Glutamatergic neuron (in vitro differentiated cells): ENCODE data around the gene NTN1. TPM values are rescaled to one million over a fixed set of nuclear protein-coding genes. Genes with fewer than 3 reads are reported as not detected.

Source experiments
- DNase-seq: peaks from one replicate; pipeline ENCODE4 v3.0.0; 2022
- H3K27ac Mint-ChIP-seq: one replicate; pipeline ENCODE4 v1.8.0; 2020; ENCODE audit warnings: mild to moderate bottlenecking, mixed read lengths, inconsistent platforms; ENCODE audit not compliant: unreplicated experiment
- H3K27me3 Mint-ChIP-seq: one replicate; pipeline ENCODE4 v1.8.0; 2020; ENCODE audit warnings: mild to moderate bottlenecking, moderate library complexity, mixed read lengths, inconsistent platforms; ENCODE audit not compliant: unreplicated experiment
- H3K36me3 Mint-ChIP-seq: one replicate; pipeline ENCODE4 v1.8.0; 2020; ENCODE audit warnings: mild to moderate bottlenecking, mixed read lengths, inconsistent platforms; ENCODE audit not compliant: unreplicated experiment
- H3K4me1 Mint-ChIP-seq: one replicate; pipeline ENCODE4 v1.8.0; 2020; ENCODE audit warnings: mild to moderate bottlenecking, low read depth, mixed read lengths, inconsistent platforms; ENCODE audit not compliant: unreplicated experiment
- H3K4me3 Mint-ChIP-seq: one replicate; pipeline ENCODE4 v1.8.0; 2020; ENCODE audit warnings: mild to moderate bottlenecking, mixed read lengths, inconsistent platforms; ENCODE audit not compliant: unreplicated experiment
- H3K9me3 Mint-ChIP-seq: one replicate; pipeline ENCODE4 v1.8.0; 2020; ENCODE audit warnings: mild to moderate bottlenecking, moderate library complexity, mixed read lengths, inconsistent platforms; ENCODE audit not compliant: unreplicated experiment
- CTCF ChIP-seq: fragments of 200-600 bp; sonication (generic); IDR thresholded peaks from one replicate; pipeline ENCODE4 v1.5.0; 2021; ENCODE audit not compliant: partially characterized antibody, unreplicated experiment
- total RNA-seq: library from RNA; stranded (reverse); fragmentation: NEBNext Ultra II Directional; extraction: Animal tissue kit (Norgen Biotek cat#: 25700); gene quantifications from one replicate; pipeline ENCODE4 v1.2.1, GENCODE V29; 2021; ENCODE audit not compliant: unreplicated experiment

The NTN1 gene
- total RNA-seq, 1 donor from 2014 or later: 0.76 TPM

- Mint-ChIP-seq H3K9me3 (peaks cover 2% of the 10 kb centered on the region), H3K4me1 (no peaks in the 10 kb centered on the region), H3K27me3 (no peaks in the 10 kb centered on the region), H3K4me3 (no peak overlapping the region), H3K36me3 (peaks cover 4% of the 10 kb centered on the region), H3K27ac (no peak overlapping the region)
- no peak for DNase-seq
- no peak for TF ChIP-seq CTCF
Observed at GRCh38 chr17:9079461-9080103, 58.3 kb downstream of the NTN1 start.

GRCh38 chr17:9080296-9080914 lies 59.1 kb downstream of the NTN1 start:
- Mint-ChIP-seq H3K9me3 (peaks cover 2% of the 10 kb centered on the region), H3K4me1 (no peaks in the 10 kb centered on the region), H3K4me3 (no peak overlapping the region), H3K36me3 (peaks cover 4% of the 10 kb centered on the region), H3K27ac (no peak overlapping the region), H3K27me3 (no peaks in the 10 kb centered on the region)
- TF ChIP-seq CTCF: no peak
- DNase-seq: no peak

DNA sequence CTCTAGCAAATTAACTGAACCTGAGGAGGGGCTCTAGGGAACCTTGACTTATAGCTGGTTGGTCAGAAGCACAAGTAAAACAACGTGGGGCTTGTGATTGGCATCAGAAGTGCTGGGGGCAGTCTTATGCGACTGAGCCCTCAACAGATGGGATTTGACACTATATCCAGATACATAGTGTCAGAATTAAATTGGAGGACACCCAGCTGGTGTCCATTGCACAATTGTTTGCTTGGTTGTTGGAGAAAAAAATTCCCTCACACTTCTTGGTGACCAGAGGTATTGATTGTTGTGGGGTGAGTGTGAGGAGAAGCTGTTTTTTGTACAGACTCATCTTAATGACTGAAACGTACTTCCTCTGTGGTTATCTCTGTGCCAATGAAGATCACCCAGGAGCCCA lies 59.7 kb downstream of the NTN1 start:
- H3K36me3 Mint-ChIP-seq: peaks cover 4% of the 10 kb centered on the region

DNA sequence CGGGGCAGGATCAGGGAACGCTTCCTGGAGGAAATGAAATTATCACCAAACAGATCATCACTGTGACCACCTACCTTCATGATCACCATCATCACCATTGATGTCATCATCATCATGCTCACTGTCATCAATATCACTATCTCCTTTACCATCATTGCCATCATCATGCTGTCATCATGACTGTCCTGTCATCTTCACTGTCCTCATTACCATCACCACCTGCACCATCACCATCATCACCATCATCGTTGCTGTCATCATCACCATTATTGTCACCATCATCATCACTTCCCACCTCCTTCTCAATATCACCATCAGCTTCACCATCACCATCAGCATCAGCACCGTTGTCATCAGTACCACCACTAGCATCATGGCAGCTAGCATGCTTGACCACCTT lies 65.3 kb downstream of the NTN1 start:
- Mint-ChIP-seq H3K27me3 (no peaks in the 10 kb centered on the region), H3K36me3 (no peaks in the 10 kb centered on the region), H3K27ac (no peak overlapping the region), H3K4me3 (no peak overlapping the region), H3K4me1 (no peaks in the 10 kb centered on the region), H3K9me3 (no peaks in the 10 kb centered on the region)
- TF ChIP-seq CTCF: no peak
- DNase-seq: no peak

More for the DNA sequence above, 59.7 kb downstream of the NTN1 start:
- TF ChIP-seq CTCF: no peak
- no peak for DNase-seq
- H3K9me3 Mint-ChIP-seq: peaks cover 2% of the 10 kb centered on the region
- no peaks in the 10 kb centered on the region for H3K27me3 Mint-ChIP-seq
- H3K4me1 Mint-ChIP-seq: no peaks in the 10 kb centered on the region
- H3K27ac Mint-ChIP-seq: no peak overlapping the region
- H3K4me3 Mint-ChIP-seq: no peak overlapping the region

GRCh38 chr17:9087921-9088320 lies 66.6 kb downstream of the NTN1 start:
- H3K9me3 Mint-ChIP-seq: no peaks in the 10 kb centered on the region
- TF ChIP-seq CTCF: no peak
- H3K36me3 Mint-ChIP-seq: no peaks in the 10 kb centered on the region
- no peaks in the 10 kb centered on the region for H3K4me1 Mint-ChIP-seq
- DNase-seq: no peak
- no peak overlapping the region for H3K4me3 Mint-ChIP-seq
- H3K27me3 Mint-ChIP-seq: no peaks in the 10 kb centered on the region
- H3K27ac Mint-ChIP-seq: no peak overlapping the region
